B cell (primary cell): ENCODE data around the gene RNF141.

Experiments
- EZH2 ChIP-seq: IDR thresholded peaks from 2 replicates; pipeline ENCODE4 v1.6.1; 2012; ENCODE audit warnings: borderline replicate concordance, low read depth, mild to moderate bottlenecking, moderate library complexity, low read length; ENCODE audit not compliant: insufficient read depth, poor library complexity, severe bottlenecking
- TF ChIP-seq, protein P1 (sequence below): fragments of 200-600 bp; IDR thresholded peaks from one replicate; pipeline ENCODE4 v1.8.0; 2022; ENCODE audit warnings: antibody characterized with exemption, mild to moderate bottlenecking

DNA sequence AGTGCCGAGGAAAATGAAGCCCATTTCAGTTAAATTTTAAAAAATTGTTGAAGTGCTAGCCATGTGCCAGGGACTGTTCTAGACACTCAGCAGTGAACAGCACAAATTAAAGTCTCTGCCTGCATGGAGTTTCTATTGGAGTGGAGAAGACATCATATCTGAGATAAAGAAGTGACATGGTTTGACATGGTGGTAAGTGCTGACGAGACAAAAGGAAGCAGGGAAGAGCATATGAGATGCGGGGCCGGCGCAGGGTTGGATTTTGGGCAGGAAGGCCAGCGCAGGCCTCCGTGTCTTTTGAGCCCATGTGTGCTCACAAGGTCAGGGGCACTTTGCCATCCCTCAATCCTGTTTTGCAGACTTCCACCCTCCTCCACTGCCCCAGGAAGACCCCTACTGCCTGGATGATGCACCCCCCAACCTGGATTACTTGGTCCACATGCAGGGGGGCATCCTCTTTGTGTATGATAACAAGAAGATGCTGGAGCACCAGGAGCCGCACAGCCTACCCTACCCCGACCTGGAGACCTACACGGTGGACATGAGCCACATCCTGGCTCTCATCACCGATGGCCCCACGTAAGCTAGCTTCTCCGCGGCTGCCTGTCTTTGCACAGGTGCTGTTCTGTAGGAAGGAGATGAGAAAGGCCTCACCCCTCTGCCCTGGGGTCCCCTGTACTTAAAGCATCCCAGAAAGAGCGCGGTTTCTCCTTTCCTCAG, 56.4 kb downstream of the RNF141 start:
- TF ChIP-seq, protein P1, sequence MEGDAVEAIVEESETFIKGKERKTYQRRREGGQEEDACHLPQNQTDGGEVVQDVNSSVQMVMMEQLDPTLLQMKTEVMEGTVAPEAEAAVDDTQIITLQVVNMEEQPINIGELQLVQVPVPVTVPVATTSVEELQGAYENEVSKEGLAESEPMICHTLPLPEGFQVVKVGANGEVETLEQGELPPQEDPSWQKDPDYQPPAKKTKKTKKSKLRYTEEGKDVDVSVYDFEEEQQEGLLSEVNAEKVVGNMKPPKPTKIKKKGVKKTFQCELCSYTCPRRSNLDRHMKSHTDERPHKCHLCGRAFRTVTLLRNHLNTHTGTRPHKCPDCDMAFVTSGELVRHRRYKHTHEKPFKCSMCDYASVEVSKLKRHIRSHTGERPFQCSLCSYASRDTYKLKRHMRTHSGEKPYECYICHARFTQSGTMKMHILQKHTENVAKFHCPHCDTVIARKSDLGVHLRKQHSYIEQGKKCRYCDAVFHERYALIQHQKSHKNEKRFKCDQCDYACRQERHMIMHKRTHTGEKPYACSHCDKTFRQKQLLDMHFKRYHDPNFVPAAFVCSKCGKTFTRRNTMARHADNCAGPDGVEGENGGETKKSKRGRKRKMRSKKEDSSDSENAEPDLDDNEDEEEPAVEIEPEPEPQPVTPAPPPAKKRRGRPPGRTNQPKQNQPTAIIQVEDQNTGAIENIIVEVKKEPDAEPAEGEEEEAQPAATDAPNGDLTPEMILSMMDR, result no peak
- no peak for TF ChIP-seq EZH2
